Neuronal stem cell (in vitro differentiated cells): ENCODE results near the gene KIF16B.
A peak's percentile ranks its signal among the peaks of the same experiment; 100 is the strongest.

ENCODE experiments used
- DNase-seq: peaks from one replicate; pipeline ENCODE4 v3.0.0-alpha.2; 2013; ENCODE audit warnings: low spot score
- H2AFZ ChIP-seq: one replicate; pipeline ENCODE4 v1.6.1; 2013; ENCODE audit warnings: mild to moderate bottlenecking, low read length, inconsistent platforms
- H2AK5ac ChIP-seq: 2 replicates; pipeline ENCODE4 v1.6.1; 2013; ENCODE audit warnings: low read depth, mild to moderate bottlenecking, inconsistent platforms, low read length, moderate library complexity, mixed read lengths
- H2BK120ac ChIP-seq: 2 replicates; pipeline ENCODE4 v1.6.1; 2013; ENCODE audit warnings: low read depth, mild to moderate bottlenecking, inconsistent platforms, low read length, moderate library complexity, mixed read lengths
- H2BK12ac ChIP-seq: one replicate; pipeline ENCODE4 v1.6.1; 2013; ENCODE audit warnings: low read length, inconsistent platforms
- H2BK15ac ChIP-seq: 2 replicates; pipeline ENCODE4 v1.6.1; 2013; ENCODE audit warnings: mild to moderate bottlenecking, low read length, inconsistent platforms, mixed read lengths
- H2BK5ac ChIP-seq: one replicate; pipeline ENCODE4 v1.6.1; 2013; ENCODE audit warnings: inconsistent platforms, mild to moderate bottlenecking, low read length, moderate library complexity
- H3K14ac ChIP-seq: one replicate; pipeline ENCODE4 v1.6.1; 2013; ENCODE audit warnings: low read length, inconsistent platforms
- H3K18ac ChIP-seq: 2 replicates; pipeline ENCODE4 v1.6.1; 2013; ENCODE audit warnings: low read length, inconsistent platforms
- H3K23ac ChIP-seq: 2 replicates; pipeline ENCODE4 v1.6.1; 2013; ENCODE audit warnings: low read depth, mild to moderate bottlenecking, mixed read lengths, low read length, inconsistent platforms; ENCODE audit not compliant: poor library complexity
- H3K27ac ChIP-seq: replicated peaks from 3 replicates; pipeline ENCODE4 v1.5.1; 2013; ENCODE audit warnings: low read length, inconsistent platforms
- H3K27me3 ChIP-seq, 3 experiments: 2 replicates each; pipeline ENCODE4 v1.6.1; 2013; ENCODE audit warnings: low read length in 3 of 3, mild to moderate bottlenecking in 2 of 3, inconsistent platforms in 1 of 3, low read depth in 1 of 3, mixed read lengths in 1 of 3, moderate library complexity in 1 of 3; ENCODE audit not compliant: control insufficient read depth in 3 of 3, insufficient read depth in 3 of 3
- H3K36me3 ChIP-seq, 2 donors: replicated peaks in 1 of 2; 2 replicates each; pipeline ENCODE4 v1.6.1; 2013; ENCODE audit warnings: low read length in 2 of 2; ENCODE audit not compliant: control insufficient read depth in 2 of 2, insufficient read depth in 2 of 2
- H3K4ac ChIP-seq: 2 replicates; pipeline ENCODE4 v1.6.1; 2013; ENCODE audit warnings: inconsistent platforms, mild to moderate bottlenecking, low read length, moderate library complexity
- H3K4me1 ChIP-seq, 2 donors: 1 replicate in 1 of 2; 2 replicates in 1 of 2; pipeline ENCODE4 v1.6.1; 2013; ENCODE audit warnings: low read length in 2 of 2, low read depth in 1 of 2; ENCODE audit not compliant: control insufficient read depth in 2 of 2, insufficient read depth in 1 of 2
- H3K4me2 ChIP-seq: one replicate; pipeline ENCODE4 v1.6.1; 2013; ENCODE audit warnings: mild to moderate bottlenecking, low read length, inconsistent platforms; ENCODE audit not compliant: insufficient read depth, poor library complexity, severe bottlenecking
- H3K4me3 ChIP-seq, 2 donors: 2 replicates each; pipeline ENCODE4 v1.5.1; 2013; ENCODE audit warnings: low read length in 2 of 2, mild to moderate bottlenecking in 2 of 2, inconsistent platforms in 1 of 2, moderate library complexity in 1 of 2
- H3K79me1 ChIP-seq: one replicate; pipeline ENCODE4 v1.6.1; 2013; ENCODE audit warnings: low read depth, mild to moderate bottlenecking, inconsistent platforms, low read length, moderate library complexity
- H3K9ac ChIP-seq: one replicate; pipeline ENCODE4 v1.6.1; 2013; ENCODE audit warnings: mild to moderate bottlenecking, low read depth, low read length, inconsistent platforms; ENCODE audit not compliant: poor library complexity
- H3K9me3 ChIP-seq, 2 donors: replicated peaks in 1 of 2; 2 replicates each; pipeline versions ENCODE3 to v1.6.1; 2013; ENCODE audit warnings: low read length in 2 of 2, mild to moderate bottlenecking in 2 of 2, inconsistent platforms in 1 of 2, low read depth in 1 of 2, mixed read lengths in 1 of 2, moderate library complexity in 1 of 2; ENCODE audit not compliant: control insufficient read depth in 2 of 2, insufficient read depth in 1 of 2
- H4K8ac ChIP-seq: one replicate; pipeline ENCODE4 v1.6.1; 2013; ENCODE audit warnings: low read depth, mild to moderate bottlenecking, inconsistent platforms, low read length, moderate library complexity
- H4K91ac ChIP-seq: one replicate; pipeline ENCODE4 v1.6.1; 2013; ENCODE audit warnings: low read length, low read depth, mild to moderate bottlenecking, inconsistent platforms; ENCODE audit not compliant: poor library complexity
- WGBS, 2 donors: extraction: QIAGEN DNeasy Blood & Tissue Kit; methylation state at CpG; one replicate each; pipeline ENCODE4 v1.1.7; 2013; ENCODE audit warnings: missing lambda C conversion rate in 2 of 2, mixed read lengths in 1 of 2; ENCODE audit not compliant: insufficient read length in 2 of 2, insufficient replicate concordance in 1 of 2; ENCODE audit errors: extremely low coverage in 2 of 2; 5-methylcytosine and 5-hydroxymethylcytosine counted together

Gene KIF16B

DNA sequence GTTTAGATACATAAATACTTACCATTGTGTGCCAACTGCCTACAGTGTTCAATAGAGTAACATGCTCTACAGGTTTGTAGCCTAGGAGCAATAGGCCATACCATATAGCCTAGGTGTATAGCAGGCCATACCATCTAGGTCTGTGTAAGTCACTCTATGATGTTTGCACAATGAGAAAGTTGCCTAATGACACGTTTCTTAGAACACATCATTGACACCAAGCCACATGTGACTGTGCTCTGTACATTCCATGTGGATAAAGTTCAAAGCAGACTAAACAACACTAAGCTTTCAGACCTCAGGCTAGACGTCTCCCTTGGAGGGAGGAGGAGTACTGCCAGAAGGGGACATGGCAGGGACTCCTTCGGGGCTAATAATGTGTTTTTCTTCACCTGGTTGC lies 93.6 kb downstream of the KIF16B start:
- no peak overlapping the region for H2AFZ ChIP-seq

DNA sequence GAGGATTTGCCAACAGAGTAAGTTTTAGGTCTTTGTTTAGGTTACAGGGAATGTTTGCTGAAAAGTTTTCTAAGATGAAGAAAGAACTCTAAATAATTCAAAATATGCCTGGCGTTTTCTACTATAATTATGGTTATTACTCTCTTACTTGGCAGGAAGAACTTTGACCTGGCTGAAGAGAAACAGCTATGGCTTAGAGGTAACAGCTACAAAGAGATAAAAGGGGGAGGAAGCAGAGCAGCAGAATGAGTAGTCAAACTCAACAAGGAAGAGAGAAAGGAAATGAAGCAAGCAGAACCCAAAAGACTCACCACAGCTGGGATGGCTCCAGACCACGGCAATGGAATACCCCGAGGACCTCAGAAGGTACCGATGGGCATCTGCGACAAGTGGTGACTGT lies 95.6 kb downstream of the KIF16B start:
- H3K4me3 ChIP-seq, result no peak overlapping the region
- H3K9me3 ChIP-seq, result no peaks in the 10 kb centered on the region
- H3K27ac ChIP-seq, result no peak overlapping the region

More for the DNA sequence above, 93.6 kb downstream of the KIF16B start:
- no peak overlapping the region for H3K18ac ChIP-seq
- H3K4me3 ChIP-seq, result no peak overlapping the region
- no peak overlapping the region for H2BK120ac ChIP-seq
- H4K91ac ChIP-seq, result no peak overlapping the region
- peaks cover 4% of the 10 kb centered on the region in 2 donors for H3K4me1 ChIP-seq
- H4K8ac ChIP-seq, result no peak overlapping the region
- no peak overlapping the region for H2BK15ac ChIP-seq
- peaks cover 0 to 2% of the 10 kb centered on the region in 2 donors for H3K36me3 ChIP-seq
- H3K9me3 ChIP-seq, result no peaks in the 10 kb centered on the region
- H3K79me1 ChIP-seq, result no peaks in the 10 kb centered on the region
- DNase-seq, result no peak
- no peak overlapping the region for H3K14ac ChIP-seq
- H3K27me3 ChIP-seq, result no peaks in the 10 kb centered on the region
- no peak overlapping the region for H2BK12ac ChIP-seq
- H3K27ac ChIP-seq, result no peak overlapping the region
- no peak overlapping the region for H2AK5ac ChIP-seq
- WGBS, 2 donors, result no CpG with 5 or more reads among the region's 3 CpGs
- H3K23ac ChIP-seq, result no peak overlapping the region
- no peak overlapping the region for H3K4ac ChIP-seq
- H3K9ac ChIP-seq, result no peak overlapping the region
- no peak overlapping the region for H3K4me2 ChIP-seq
- no peak overlapping the region for H2BK5ac ChIP-seq

DNA sequence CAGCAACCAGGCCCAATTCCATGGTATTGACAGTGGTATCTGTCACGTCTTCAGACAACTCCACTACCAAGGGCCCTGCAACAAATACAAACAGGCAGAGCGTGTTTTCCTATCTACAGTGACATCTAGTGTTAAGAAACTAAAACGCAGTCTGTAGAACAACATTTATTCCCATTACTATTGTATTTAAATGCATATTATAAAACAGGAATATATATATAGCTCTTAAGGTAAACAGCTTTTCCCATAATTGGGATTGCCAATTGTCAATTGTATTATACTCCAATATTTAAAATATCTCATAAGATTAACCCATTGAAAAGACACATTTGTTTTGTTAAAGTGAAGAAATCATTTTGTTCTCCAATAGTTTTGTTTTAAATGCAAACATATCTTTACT lies 97.2 kb downstream of the KIF16B start:
- Histone ChIP-seq H3K4ac (no peak overlapping the region), H3K79me1 (no peaks in the 10 kb centered on the region), H3K27ac (no peak overlapping the region), H3K36me3 (no peaks in the 10 kb centered on the region), H3K14ac (no peak overlapping the region), H2BK5ac (no peak overlapping the region), H3K4me3 (no peak overlapping the region), H3K27me3 (no peaks in the 10 kb centered on the region), H4K91ac (no peak overlapping the region), H3K18ac (no peak overlapping the region), H3K4me2 (no peak overlapping the region), H2BK120ac (no peak overlapping the region), H3K4me1 (peaks cover 4% of the 10 kb centered on the region in 2 donors), H2BK15ac (no peak overlapping the region), H3K23ac (no peak overlapping the region), H3K9ac (no peak overlapping the region), H4K8ac (no peak overlapping the region), H2AFZ (no peak overlapping the region), H2BK12ac (no peak overlapping the region), H2AK5ac (no peak overlapping the region), H3K9me3 (no peaks in the 10 kb centered on the region)
- DNase-seq, result peak; percentile 35
- WGBS, 2 donors, result no CpG with 5 or more reads among the region's 3 CpGs

More for the DNA sequence above, 95.6 kb downstream of the KIF16B start:
- H3K4me2 ChIP-seq, result no peak overlapping the region
- H3K4ac ChIP-seq, result no peak overlapping the region
- H3K14ac ChIP-seq, result no peak overlapping the region
- no peak overlapping the region for H4K91ac ChIP-seq
- H3K79me1 ChIP-seq, result no peaks in the 10 kb centered on the region
- H3K36me3 ChIP-seq, result no peaks in the 10 kb centered on the region
- H3K9ac ChIP-seq, result no peak overlapping the region
- H3K23ac ChIP-seq, result no peak overlapping the region
- no peak overlapping the region for H2AK5ac ChIP-seq
- H2BK5ac ChIP-seq, result no peak overlapping the region
- peaks cover 4% of the 10 kb centered on the region in 2 donors for H3K4me1 ChIP-seq
- no CpG with 5 or more reads among the region's 5 CpGs for WGBS, 2 donors
- H2BK15ac ChIP-seq, result no peak overlapping the region
- H3K27me3 ChIP-seq, result no peaks in the 10 kb centered on the region
- H2BK12ac ChIP-seq, result no peak overlapping the region
- H3K18ac ChIP-seq, result no peak overlapping the region
- no peak overlapping the region for H2BK120ac ChIP-seq
- no peak overlapping the region for H4K8ac ChIP-seq
- DNase-seq, result no peak
- H2AFZ ChIP-seq, result no peak overlapping the region

DNA sequence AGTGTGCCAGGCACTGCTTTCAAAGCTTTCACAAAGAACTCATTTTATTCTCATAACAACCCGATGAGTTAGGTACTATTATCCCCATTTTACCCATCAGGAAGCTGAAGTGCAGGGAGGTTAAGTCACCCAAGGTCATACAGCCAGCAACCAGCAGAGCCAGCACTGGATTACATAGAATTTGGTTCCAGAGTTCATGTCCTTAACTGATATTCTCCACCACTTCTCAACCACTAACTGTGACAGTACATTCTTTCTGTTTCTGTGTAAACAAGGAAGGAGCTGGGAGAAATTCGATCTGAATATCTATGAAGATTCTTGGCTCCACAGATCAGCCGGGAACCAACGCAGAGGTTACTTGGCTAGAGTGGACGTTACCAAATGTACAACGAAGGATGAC lies 98.0 kb downstream of the KIF16B start:
- Histone ChIP-seq H2AFZ (no peak overlapping the region), H4K8ac (no peak overlapping the region), H3K4me3 (no peak overlapping the region), H4K91ac (no peak overlapping the region), H3K27ac (no peak overlapping the region), H3K23ac (no peak overlapping the region), H2BK5ac (no peak overlapping the region), H3K79me1 (no peaks in the 10 kb centered on the region), H3K4ac (no peak overlapping the region), H2BK120ac (no peak overlapping the region), H3K36me3 (no peaks in the 10 kb centered on the region), H3K27me3 (no peaks in the 10 kb centered on the region), H2AK5ac (no peak overlapping the region), H3K18ac (no peak overlapping the region), H3K4me2 (no peak overlapping the region), H3K14ac (no peak overlapping the region), H2BK12ac (no peak overlapping the region), H2BK15ac (no peak overlapping the region), H3K9me3 (no peaks in the 10 kb centered on the region), H3K4me1 (peaks cover 4% of the 10 kb centered on the region in 2 donors), H3K9ac (no peak overlapping the region)
- DNase-seq, result no peak
- WGBS, 2 donors, result no CpG with 5 or more reads among the region's 6 CpGs
